ENCODE measurements around the gene SV2A.
"Not testable (repeated sequence)": the region's sequence is repeated elsewhere in the genome, so short reads cannot be mapped to it uniquely, and the experiment has no call there.

The SV2A gene

DNA sequence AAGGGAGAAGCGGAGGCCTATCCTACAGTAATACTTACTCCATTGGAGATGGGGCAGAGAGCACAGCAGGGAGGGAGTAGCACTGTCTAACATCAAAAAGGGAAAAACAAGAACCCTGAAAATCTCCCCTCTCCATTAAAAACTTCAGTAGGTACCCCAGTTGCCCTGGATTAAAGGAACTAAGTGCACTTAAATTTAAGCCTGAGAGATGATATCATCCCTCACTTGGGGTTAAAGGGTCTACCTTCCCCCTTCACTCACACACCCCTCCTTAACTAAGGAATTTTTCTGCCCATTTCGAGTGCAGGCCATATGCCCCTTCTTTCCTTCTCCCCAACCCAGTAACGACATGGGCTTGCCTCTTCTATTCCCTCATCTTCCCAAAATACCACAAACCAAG is 22.8 kb upstream of the SV2A start:
- H3K4me1 ChIP-seq (ENCODE audit: low read length), result peaks cover 28% of the 10 kb centered on the region
- no peaks in the 10 kb centered on the region for H4K20me1 ChIP-seq (ENCODE audit: insufficient read depth, low read length)
- no peaks in the 10 kb centered on the region for H3K9me3 ChIP-seq (ENCODE audit: insufficient read depth, low read length)
- H3K36me3 ChIP-seq (replicated peaks; ENCODE audit: low read depth, low read length), result peaks cover 3% of the 10 kb centered on the region
- H3K4me2 ChIP-seq (ENCODE audit: low read length), result no peak overlapping the region
- H2AFZ ChIP-seq (ENCODE audit: low read depth, low read length), result no peak overlapping the region
- H3K27ac ChIP-seq (ENCODE audit: low read length), result no peak overlapping the region
- no peaks in the 10 kb centered on the region for H3K79me2 ChIP-seq (ENCODE audit: low read length)
- no peak overlapping the region for H3K9ac ChIP-seq (ENCODE audit: low read length)
- no peaks in the 10 kb centered on the region for H3K27me3 ChIP-seq (ENCODE audit: low read depth, low read length)
- TF ChIP-seq EZH2phosphoT487 (IDR thresholded peaks at IDR 0.05; ENCODE audit: low read depth), result no peak
- no peak for TF ChIP-seq CTCF (IDR thresholded peaks at IDR 0.05; ENCODE audit: low read depth, low read length)
- no peak overlapping the region for H3K4me3 ChIP-seq (ENCODE audit: low read length)

DNA sequence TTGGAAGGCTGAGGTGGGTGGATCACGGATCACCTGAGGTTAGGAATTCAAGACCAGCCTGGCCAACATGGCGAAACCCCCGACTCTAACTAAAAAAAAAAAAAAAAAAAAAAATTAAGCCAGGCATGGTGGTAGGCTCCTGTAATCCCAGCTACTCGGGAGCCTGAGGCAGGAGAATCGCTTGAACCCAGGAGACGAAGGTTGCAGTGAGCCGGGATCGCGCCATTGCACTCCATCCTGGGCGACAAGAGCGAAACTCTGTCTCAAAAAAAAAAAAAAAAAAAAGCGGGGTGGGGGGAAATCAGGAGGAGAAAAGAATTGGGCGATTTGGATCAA is 21.0 kb upstream of the SV2A start:
- not testable (repeated sequence) for H3K4me2 ChIP-seq (ENCODE audit: low read length); H4K20me1 ChIP-seq (ENCODE audit: insufficient read depth, low read length); H3K79me2 ChIP-seq (ENCODE audit: low read length); H3K27me3 ChIP-seq (ENCODE audit: low read depth, low read length); H3K36me3 ChIP-seq (replicated peaks; ENCODE audit: low read depth, low read length); H3K9me3 ChIP-seq (ENCODE audit: insufficient read depth, low read length); H2AFZ ChIP-seq (ENCODE audit: low read depth, low read length); H3K4me3 ChIP-seq (ENCODE audit: low read length); H3K9ac ChIP-seq (ENCODE audit: low read length); H3K27ac ChIP-seq (ENCODE audit: low read length)
- H3K4me1 ChIP-seq (ENCODE audit: low read length), result peaks cover 28% of the 10 kb centered on the region

- H2AFZ ChIP-seq (ENCODE audit: low read depth, low read length), result no peak overlapping the region
- H4K20me1 ChIP-seq (ENCODE audit: insufficient read depth, low read length), result no peaks in the 10 kb centered on the region
- no peaks in the 10 kb centered on the region for H3K9me3 ChIP-seq (ENCODE audit: insufficient read depth, low read length)
- H3K79me2 ChIP-seq (ENCODE audit: low read length), result no peaks in the 10 kb centered on the region
- no peak overlapping the region for H3K27ac ChIP-seq (ENCODE audit: low read length)
- no peak for TF ChIP-seq EZH2phosphoT487 (IDR thresholded peaks at IDR 0.05; ENCODE audit: low read depth)
- no peak for TF ChIP-seq CTCF (IDR thresholded peaks at IDR 0.05; ENCODE audit: low read depth, low read length)
- H3K4me2 ChIP-seq (ENCODE audit: low read length), result peak overlapping the region; percentile 43
- no peak overlapping the region for H3K4me3 ChIP-seq (ENCODE audit: low read length)
- H3K36me3 ChIP-seq (replicated peaks; ENCODE audit: low read depth, low read length), result no peaks in the 10 kb centered on the region
- no peak overlapping the region for H3K9ac ChIP-seq (ENCODE audit: low read length)
- H3K4me1 ChIP-seq (ENCODE audit: low read length), result peaks cover 28% of the 10 kb centered on the region
- no peaks in the 10 kb centered on the region for H3K27me3 ChIP-seq (ENCODE audit: low read depth, low read length)
Measured at GRCh38 chr1:149937759-149938158, 20.1 kb upstream of the SV2A start.

GRCh38 chr1:149936992-149937705 is 19.5 kb upstream of the SV2A start:
- no peaks in the 10 kb centered on the region for H4K20me1 ChIP-seq (ENCODE audit: insufficient read depth, low read length)
- no peak overlapping the region for H3K27ac ChIP-seq (ENCODE audit: low read length)
- H3K9ac ChIP-seq (ENCODE audit: low read length), result peak overlapping the region; percentile 7; the same call in 1 of the 2 replicates
- H3K4me2 ChIP-seq (ENCODE audit: low read length), result peak overlapping the region; percentile 43
- no peaks in the 10 kb centered on the region for H3K79me2 ChIP-seq (ENCODE audit: low read length)
- H2AFZ ChIP-seq (ENCODE audit: low read depth, low read length), result peak overlapping the region; percentile 13; the same call in 1 of the 2 replicates
- no peaks in the 10 kb centered on the region for H3K27me3 ChIP-seq (ENCODE audit: low read depth, low read length)
- H3K4me3 ChIP-seq (ENCODE audit: low read length), result peak overlapping the region; percentile 49
- peaks cover 28% of the 10 kb centered on the region for H3K4me1 ChIP-seq (ENCODE audit: low read length)
- H3K9me3 ChIP-seq (ENCODE audit: insufficient read depth, low read length), result no peaks in the 10 kb centered on the region
- no peaks in the 10 kb centered on the region for H3K36me3 ChIP-seq (replicated peaks; ENCODE audit: low read depth, low read length)
- TF ChIP-seq EZH2phosphoT487 (IDR thresholded peaks at IDR 0.05; ENCODE audit: low read depth) (no peak), CTCF (IDR thresholded peaks at IDR 0.05; ENCODE audit: low read depth, low read length) (no peak)
